ENCODE data around the gene ABCG2.

ABCG2 gene

DNA sequence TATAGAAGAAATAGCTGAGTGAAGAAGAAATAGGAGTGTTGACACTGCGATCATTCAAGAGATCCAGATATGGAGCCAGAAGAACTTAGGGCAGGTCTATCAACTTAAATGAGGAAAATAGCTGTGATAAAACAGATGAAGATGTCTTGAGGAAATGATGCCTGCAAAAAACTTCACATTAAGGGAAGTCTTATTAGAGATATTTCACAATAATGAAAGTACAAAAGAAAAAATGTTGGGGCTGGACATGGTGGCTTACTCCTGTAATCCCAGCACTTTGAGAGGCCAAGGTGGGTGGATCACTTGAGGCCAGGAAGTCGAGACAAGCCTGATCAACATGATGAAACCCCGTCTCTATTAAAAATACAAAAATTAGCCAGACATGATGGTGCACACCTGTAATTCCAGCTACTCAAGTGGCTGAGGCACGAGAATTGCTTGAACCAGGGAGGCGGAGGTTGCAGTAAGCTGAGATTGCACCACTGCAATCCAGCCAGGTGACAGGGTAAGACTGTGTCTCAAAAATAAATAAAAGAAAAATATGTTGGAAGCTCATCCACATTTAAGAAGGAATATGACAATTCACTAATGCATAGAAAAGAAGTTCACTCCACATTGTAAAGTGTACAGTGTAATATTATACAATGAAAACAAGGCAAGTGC, 94.7 kb downstream of the ABCG2 start:
- no peak for DNase-seq (ENCODE audit: low read depth)

- DNase-seq (ENCODE audit: low read depth): no peak
Measured at GRCh38 chr4:88062843-88063242, 95.6 kb downstream of the ABCG2 start.

- no peak for DNase-seq (ENCODE audit: low read depth)
Measured at GRCh38 chr4:88062311-88062710, 96.1 kb downstream of the ABCG2 start.

DNA sequence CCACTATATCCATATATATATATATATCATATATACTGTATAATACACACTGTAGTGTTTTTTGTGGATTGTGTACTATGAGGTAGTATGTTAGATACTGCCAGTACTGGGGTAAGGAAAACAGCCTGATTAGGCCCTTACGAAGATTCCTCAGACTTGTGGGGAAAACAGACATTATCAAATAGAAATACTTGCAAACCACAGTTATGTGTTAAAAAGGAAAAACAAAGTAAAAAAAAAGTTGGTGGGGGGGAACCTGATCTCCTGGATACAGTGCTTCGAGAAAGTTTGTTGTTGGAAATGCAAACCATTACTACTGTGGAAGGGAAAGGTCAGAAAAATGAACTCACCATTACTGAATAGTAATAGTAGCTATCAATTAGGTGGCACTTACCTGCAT, 98.0 kb downstream of the ABCG2 start:
- no peak for DNase-seq (ENCODE audit: low read depth)

- DNase-seq (ENCODE audit: low read depth): no peak
Measured at GRCh38 chr4:88059766-88060165, 98.7 kb downstream of the ABCG2 start.

- DNase-seq (ENCODE audit: low read depth): no peak
Measured at GRCh38 chr4:88058295-88058694, 100.1 kb downstream of the ABCG2 start.

- DNase-seq (ENCODE audit: low read depth): no peak
Measured at GRCh38 chr4:88054901-88055300, 103.5 kb downstream of the ABCG2 start.

DNA sequence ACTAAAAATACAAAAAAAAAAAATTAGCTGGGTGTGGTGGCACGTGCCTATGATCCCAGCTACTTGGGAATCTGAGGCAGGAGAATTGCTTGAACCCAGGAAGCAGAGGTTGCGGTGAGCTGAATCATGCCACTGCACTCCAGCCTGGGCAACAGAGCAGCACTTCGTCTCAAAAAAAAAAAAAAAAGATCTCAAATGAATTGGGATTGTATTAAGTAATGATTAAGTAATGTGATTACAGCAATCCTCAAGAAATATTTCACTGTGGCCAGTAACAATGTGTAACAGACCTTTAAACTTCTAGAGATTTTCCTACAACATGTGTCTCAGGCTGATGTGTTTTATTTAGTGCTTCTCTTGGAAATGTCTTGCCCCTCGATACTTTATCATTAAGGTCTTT, 104.2 kb downstream of the ABCG2 start:
- DNase-seq (ENCODE audit: low read depth): no peak

DNA sequence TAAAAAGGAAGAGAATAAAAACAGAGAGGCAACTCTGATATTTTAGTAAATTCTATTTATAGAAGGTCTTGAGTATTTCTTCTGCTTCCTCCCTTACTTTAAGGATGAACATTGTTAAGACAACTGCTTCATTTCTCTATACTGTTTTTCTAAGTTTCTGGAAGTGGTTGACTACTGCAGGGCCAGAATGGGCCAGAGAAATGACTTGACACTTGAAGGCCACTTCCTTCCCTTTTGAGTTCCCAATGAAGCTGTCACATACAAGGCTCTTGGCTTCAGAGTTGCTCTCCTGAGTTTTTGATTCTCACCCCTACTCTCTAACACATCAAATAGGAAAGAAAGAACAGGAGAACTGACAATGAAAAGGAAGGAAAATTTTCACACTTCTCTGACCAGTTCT, 113.4 kb downstream of the ABCG2 start:
- no peak for DNase-seq (ENCODE audit: low read depth)

GRCh38 chr4:88043586-88044340, 114.7 kb downstream of the ABCG2 start:
- DNase-seq (ENCODE audit: low read depth): no peak

DNA sequence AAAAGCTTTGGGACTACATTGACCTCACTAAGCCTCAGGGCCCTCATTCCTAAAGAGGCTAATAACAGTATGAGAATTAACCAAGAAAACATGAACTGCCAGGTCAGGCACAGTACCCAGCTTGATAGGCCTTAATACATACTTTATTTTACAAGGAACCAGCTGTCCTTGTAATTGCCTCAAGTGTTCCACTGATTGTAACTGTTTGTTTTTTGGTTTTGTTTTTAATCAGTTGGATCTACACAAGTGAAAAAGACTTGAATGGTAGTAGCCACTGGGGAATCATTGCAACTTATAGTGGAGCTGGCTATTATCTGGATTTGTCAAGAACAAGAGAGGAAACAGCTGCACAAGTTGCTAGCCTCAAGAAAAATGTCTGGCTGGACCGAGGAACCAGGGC, 115.4 kb downstream of the ABCG2 start:
- no peak for DNase-seq (ENCODE audit: low read depth)

GRCh38 chr4:88041626-88042025, 116.8 kb downstream of the ABCG2 start:
- DNase-seq (ENCODE audit: low read depth): no peak

GRCh38 chr4:88040707-88041106, 117.7 kb downstream of the ABCG2 start:
- DNase-seq (ENCODE audit: low read depth): no peak
